Fibroblast of the aortic adventitia (primary cell): ENCODE measurements around the gene DGKG. TPM values are rescaled to one million over a fixed set of nuclear protein-coding genes. Genes with fewer than 3 reads are reported as not detected.

Experiments
- DNase-seq: peaks from one replicate; pipeline ENCODE4 v3.0.0-alpha.2; 2010; ENCODE audit warnings: low read depth
- H3K4me3 ChIP-seq: 2 replicates; pipeline ENCODE4 v1.5.1; 2011; ENCODE audit warnings: low read depth, mild to moderate bottlenecking, control low read depth, low read length, moderate library complexity
- CTCF ChIP-seq: IDR thresholded peaks from 2 replicates; pipeline ENCODE4 v1.5.1; 2011; ENCODE audit warnings: mild to moderate bottlenecking, low read length, control low read depth, inconsistent platforms; ENCODE audit not compliant: insufficient read depth
- total RNA-seq: library from RNA; depleted of rRNA; stranded (reverse); fragments of >200 nt; gene quantifications from 2 replicates; pipeline ENCODE4 v1.2.3, GENCODE V29; 2012; ENCODE audit warnings: low replicate concordance

DGKG gene
- total RNA-seq, 1 donor: 0.27 TPM

GRCh38 chr3:186315581-186316354 is 46.3 kb downstream of the DGKG start:
- TF ChIP-seq CTCF: no peak
- H3K4me3 ChIP-seq: no peak overlapping the region
- peak; percentile 15 for DNase-seq

GRCh38 chr3:186314896-186315295 is 47.1 kb downstream of the DGKG start:
- H3K4me3 ChIP-seq: no peak overlapping the region
- TF ChIP-seq CTCF: no peak
- DNase-seq: no peak

GRCh38 chr3:186311441-186311840 is 50.6 kb downstream of the DGKG start:
- no peak for TF ChIP-seq CTCF
- H3K4me3 ChIP-seq: no peak overlapping the region
- DNase-seq: no peak

GRCh38 chr3:186308549-186308948 is 53.5 kb downstream of the DGKG start:
- no peak for DNase-seq
- TF ChIP-seq CTCF: no peak

GRCh38 chr3:186307594-186308221 is 54.3 kb downstream of the DGKG start:
- DNase-seq: peak; percentile 72
- H3K4me3 ChIP-seq: no peak overlapping the region
- no peak for TF ChIP-seq CTCF

More at GRCh38 chr3:186308549-186308948, 53.5 kb downstream of the DGKG start:
- H3K4me3 ChIP-seq: no peak overlapping the region

GRCh38 chr3:186305286-186305685 is 56.7 kb downstream of the DGKG start:
- DNase-seq: no peak
- H3K4me3 ChIP-seq: no peak overlapping the region
- no peak for TF ChIP-seq CTCF
